AG10803 (cell line): ENCODE data around the gene HRH1.
"Not testable (repeated sequence)": the region's sequence is repeated elsewhere in the genome, so short reads cannot be mapped to it uniquely, and the experiment has no call there.

Experiments used
- DNase-seq: peaks from one replicate; pipeline ENCODE4 v3.0.0; 2010; ENCODE audit warnings: low read depth
- H3K4me3 ChIP-seq: 2 replicates; pipeline ENCODE4 v1.5.1; 2011; ENCODE audit warnings: mild to moderate bottlenecking, low read length, control low read depth
- TF ChIP-seq, protein P1 (sequence below): conservative IDR thresholded peaks from 2 replicates; pipeline ENCODE4 v1.5.1; 2011; ENCODE audit warnings: mild to moderate bottlenecking, low read length, control low read depth, inconsistent platforms

Gene HRH1

DNA sequence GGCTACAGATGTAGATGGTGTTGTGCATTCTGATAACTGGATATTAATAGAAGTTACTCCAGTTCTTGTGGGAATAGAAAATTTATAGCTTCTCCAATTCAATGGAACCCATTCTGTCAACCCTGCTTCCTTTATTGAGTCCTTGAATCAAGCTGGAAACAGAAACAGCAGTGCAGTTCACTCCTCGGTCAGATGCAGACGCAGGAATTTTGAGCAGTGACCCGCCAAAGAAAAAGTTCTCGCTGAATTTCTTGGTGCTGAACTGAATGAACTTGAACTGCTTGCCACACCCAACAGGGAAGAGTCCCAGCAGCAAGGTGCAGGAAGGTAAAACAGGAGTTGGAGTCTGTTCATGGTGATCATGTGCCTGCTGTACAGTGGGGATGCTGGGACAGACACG, 10.3 kb downstream of the HRH1 start:
- H3K4me3 ChIP-seq: no peak overlapping the region
- no peak for DNase-seq
- TF ChIP-seq, protein P1, sequence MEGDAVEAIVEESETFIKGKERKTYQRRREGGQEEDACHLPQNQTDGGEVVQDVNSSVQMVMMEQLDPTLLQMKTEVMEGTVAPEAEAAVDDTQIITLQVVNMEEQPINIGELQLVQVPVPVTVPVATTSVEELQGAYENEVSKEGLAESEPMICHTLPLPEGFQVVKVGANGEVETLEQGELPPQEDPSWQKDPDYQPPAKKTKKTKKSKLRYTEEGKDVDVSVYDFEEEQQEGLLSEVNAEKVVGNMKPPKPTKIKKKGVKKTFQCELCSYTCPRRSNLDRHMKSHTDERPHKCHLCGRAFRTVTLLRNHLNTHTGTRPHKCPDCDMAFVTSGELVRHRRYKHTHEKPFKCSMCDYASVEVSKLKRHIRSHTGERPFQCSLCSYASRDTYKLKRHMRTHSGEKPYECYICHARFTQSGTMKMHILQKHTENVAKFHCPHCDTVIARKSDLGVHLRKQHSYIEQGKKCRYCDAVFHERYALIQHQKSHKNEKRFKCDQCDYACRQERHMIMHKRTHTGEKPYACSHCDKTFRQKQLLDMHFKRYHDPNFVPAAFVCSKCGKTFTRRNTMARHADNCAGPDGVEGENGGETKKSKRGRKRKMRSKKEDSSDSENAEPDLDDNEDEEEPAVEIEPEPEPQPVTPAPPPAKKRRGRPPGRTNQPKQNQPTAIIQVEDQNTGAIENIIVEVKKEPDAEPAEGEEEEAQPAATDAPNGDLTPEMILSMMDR: no peak

DNA sequence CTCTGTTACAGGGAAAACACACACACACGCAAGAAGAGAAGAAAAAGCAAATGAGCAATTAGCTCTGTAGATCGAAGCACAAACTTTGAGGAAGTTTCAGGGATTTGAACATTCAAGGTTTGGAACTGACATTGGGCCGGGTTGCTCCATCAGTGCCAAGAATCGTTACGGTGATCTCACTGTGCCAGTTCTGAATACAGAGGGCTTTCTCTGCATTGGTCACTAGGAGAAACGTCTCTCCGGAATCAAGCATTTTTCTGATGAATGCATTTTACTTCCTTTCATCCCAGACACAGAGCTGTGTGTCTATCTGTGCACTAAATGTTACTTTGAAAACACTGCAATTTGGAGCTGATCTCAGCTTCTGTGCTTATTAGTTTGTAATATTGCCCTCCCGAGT, 11.2 kb downstream of the HRH1 start:
- no peak overlapping the region for H3K4me3 ChIP-seq
- DNase-seq: no peak
- TF ChIP-seq, protein P1: no peak

DNA sequence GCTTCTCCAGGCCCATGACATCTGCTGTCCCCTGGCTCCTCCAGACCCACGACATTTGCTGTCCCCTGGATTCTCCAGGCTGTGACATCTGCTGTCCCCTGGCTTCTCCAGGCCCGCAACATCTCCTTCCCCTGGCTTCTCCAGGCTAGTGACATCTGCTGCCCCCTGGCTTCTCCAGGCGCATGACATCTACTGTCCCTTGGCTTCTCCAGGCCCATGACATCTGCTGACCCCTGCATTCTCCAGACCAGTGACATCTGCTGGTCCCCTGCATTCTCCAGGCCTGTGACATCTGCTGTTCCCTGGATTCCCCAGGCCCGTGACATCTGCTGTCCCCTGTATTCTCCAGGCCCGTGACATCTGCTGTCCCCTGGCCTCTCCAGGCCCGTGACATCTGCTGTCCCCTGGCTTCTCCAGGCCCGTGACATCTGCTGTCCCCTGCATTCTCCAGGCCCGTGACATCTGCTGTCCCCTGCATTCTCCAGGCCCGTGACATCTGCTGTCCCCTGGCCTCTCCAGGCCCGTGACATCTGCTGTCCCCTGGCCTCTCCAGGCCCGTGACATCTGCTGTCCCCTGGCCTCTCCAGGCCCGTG, 12.6 kb downstream of the HRH1 start:
- H3K4me3 ChIP-seq, DNase-seq: not testable (repeated sequence)

DNA sequence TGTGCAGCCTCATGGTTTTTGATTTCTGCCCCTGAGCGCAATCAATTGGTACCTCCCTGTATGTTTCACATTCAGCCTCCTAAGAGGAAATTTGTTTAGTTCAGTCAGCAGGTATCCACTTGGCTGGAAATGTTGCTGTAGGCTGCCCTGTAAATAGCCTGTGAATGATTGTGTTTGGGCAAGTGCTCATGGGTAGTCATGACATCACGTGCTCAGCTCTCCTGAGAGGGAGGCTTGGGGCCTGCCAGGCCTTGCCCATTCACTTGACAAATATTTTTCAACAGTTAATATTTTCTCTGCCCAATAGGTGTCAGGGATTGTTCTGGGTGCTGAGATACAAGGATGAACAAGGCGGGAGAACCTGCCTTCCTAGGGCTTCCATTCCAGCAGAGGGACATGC, 13.3 kb downstream of the HRH1 start:
- no peak overlapping the region for H3K4me3 ChIP-seq
- DNase-seq: no peak
- TF ChIP-seq, protein P1: no peak

DNA sequence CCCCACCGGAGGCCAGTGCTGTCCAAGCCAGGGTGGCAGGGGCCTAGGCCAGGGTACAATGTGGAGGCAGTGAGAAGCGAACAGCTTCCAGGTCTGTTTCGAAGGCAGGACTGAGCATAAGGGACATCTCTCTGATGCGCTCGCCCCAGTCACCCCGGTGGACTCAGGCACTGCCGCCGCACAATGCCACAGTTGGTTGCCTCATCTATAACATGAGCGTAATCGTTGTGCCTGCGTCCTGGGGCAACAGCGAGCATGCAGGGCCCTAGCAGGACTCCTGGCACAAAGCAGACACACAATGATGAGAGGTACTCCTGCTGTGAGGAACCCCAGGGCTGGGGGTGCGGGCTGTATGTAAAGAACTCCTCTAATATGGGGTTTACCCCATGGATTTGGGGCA, 14.1 kb downstream of the HRH1 start:
- TF ChIP-seq, protein P1: no peak
- no peak for DNase-seq

DNA sequence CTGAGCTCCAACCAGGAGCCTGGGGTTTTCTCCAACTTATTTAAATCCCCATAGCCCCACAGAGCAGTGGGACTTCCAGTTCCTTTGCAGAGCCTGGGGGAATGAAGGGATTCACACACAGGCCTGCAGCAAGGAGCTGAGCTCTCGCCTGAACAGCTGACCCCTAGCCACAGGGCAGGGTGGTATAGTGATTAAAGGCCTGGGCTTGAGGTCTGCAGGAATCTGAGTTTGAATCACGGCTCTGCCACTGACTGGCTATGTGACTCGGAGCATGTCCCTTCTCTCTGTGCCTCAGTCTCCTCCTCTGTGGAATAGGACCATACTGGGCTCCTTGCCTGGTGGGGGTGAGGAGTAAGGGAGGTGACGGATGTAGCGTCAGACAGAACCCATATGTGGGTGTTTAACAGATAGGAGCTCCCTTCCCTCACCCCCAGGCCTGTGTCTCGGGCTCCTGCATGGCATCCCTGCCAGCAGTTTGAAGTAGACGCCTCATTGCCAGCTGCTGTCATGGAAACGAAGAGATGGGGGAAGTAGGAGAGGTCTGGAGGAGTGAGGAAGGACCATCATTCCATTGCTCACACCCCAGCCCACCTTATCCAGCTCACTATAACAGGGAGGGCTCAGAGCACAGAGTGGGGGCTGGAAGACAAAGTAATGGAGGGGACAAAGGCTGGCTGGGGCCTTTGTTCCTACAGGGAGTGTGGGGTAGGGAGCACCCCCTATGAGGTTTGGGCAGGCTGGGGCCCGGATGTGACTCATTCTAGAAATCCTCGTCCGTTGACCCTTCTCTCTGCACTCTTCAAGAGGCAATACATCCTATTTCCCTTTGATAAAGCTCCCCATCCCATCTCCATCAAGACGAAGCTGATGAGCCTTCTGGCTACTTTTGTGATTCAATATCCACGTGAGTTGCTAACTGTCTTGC, 14.8 kb downstream of the HRH1 start:
- DNase-seq: no peak
- no peak overlapping the region for H3K4me3 ChIP-seq
- TF ChIP-seq, protein P1: no peak

More for the DNA sequence above, 14.1 kb downstream of the HRH1 start:
- no peak overlapping the region for H3K4me3 ChIP-seq

DNA sequence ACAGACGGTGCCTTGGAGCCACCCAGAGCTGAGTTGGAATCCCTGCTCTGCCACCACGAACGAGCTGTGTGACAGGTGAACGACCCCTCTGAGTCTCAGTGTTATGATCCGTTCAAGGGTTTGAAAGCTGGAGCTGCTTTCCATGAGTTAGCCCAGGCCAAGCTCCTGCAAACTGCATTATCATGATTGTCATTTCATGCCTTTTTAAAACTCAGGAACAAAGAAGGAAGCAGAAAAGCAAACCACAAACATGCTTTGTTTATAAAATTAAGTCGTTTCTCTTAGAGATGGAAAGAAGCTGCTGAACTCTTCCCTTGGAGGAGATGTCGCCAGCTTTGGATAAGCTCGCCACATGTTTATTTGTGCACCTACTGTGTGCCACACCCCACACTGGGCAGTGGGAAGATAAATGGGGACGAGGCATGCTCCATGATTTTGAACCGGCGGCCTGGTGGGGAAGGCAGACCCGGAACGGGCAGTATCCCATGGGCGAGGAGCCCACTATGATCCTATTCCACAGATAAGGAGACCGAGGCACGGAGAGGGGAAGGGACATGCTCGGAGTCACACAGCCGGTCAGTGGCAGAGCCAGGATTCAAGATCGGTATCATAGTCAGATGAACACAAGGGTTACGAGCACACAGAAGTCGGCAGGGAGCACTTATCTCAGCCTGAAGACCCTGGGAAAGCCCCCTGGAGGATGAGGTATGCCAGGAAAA, 15.9 kb downstream of the HRH1 start:
- no peak overlapping the region for H3K4me3 ChIP-seq
- DNase-seq: no peak
- TF ChIP-seq, protein P1: no peak
